Sigmoid colon (tissue), 7 donors: ENCODE data around the gene CTNND2. TPM values are rescaled to one million over a fixed set of nuclear protein-coding genes. Genes with fewer than 3 reads are reported as not detected.

Experiments
- DNase-seq: peaks from one replicate; pipeline ENCODE4 v3.0.0-alpha.2; 2019
- H3K27ac ChIP-seq, 4 donors: fragments of 200-600 bp; sonication (generic); one replicate each; pipeline ENCODE4 v1.5.1; 2016 to 2019; ENCODE audit warnings: mild to moderate bottlenecking in 1 of 4
- H3K27me3 ChIP-seq, 3 donors: fragments of 200-600 bp; sonication (generic); one replicate each; pipeline ENCODE4 v1.5.1; 2019; ENCODE audit warnings: mild to moderate bottlenecking in 1 of 3
- H3K36me3 ChIP-seq, 4 donors: fragments of 200-600 bp; sonication (generic); one replicate each; pipeline ENCODE4 v1.5.1; 2016 to 2019
- H3K4me1 ChIP-seq, 4 donors: fragments of 200-600 bp; sonication (generic); one replicate each; pipeline ENCODE4 v1.5.1; 2017 to 2019
- H3K4me3 ChIP-seq, 4 donors: fragments of 200-600 bp; sonication (generic); one replicate each; pipeline ENCODE4 v1.5.1; 2017 to 2019; ENCODE audit warnings: mild to moderate bottlenecking in 2 of 4, moderate library complexity in 1 of 4
- H3K9me3 ChIP-seq, 4 donors: fragments of 200-600 bp in 3 of 4; sonication (generic) in 3 of 4; one replicate each; pipeline versions ENCODE4 v1.5.1 to v1.6.1; 2013 to 2019
- EP300 ChIP-seq, 4 donors: sonication (generic); formaldehyde crosslinking; IDR thresholded peaks; one replicate each; pipeline ENCODE4 v1.6.1; 2017; ENCODE audit warnings: antibody characterized with exemption in 4 of 4
- POLR2A ChIP-seq, 2 donors: fragments of 450-650 bp; IDR thresholded peaks; one replicate each; pipeline ENCODE4 v1.6.1; 2016; ENCODE audit warnings: antibody characterized with exemption in 2 of 2, mild to moderate bottlenecking in 2 of 2, moderate library complexity in 2 of 2
- POLR2AphosphoS5 ChIP-seq, 4 donors: sonication (generic); formaldehyde crosslinking; IDR thresholded peaks; one replicate each; pipeline ENCODE4 v1.6.1; 2017; ENCODE audit warnings: antibody characterized with exemption in 4 of 4
- WGBS, 2 donors: extraction: QIAGEN DNeasy Blood & Tissue Kit; methylation state at CpG; one replicate each; pipeline ENCODE4 v1.1.7; 2013; 5-methylcytosine and 5-hydroxymethylcytosine counted together
- intact Hi-C: fragments of 100-400 bp; cut with DNase I; formaldehyde crosslinking; loops from one replicate; pipeline ENCODE4 v1.15.1; 2023
- polyA plus RNA-seq, 3 donors: library from polyadenylated mRNA; stranded (reverse); fragments of 200-250 nt; gene quantifications; one replicate each; pipeline ENCODE4 v1.2.3, GENCODE V29; 2013
- total RNA-seq, 4 donors: library from RNA; depleted of rRNA; stranded (reverse); fragments of >200 nt; gene quantifications; one replicate each; pipeline ENCODE4 v1.1.0, GENCODE V29; 2016
- TF ChIP-seq, protein P1 (sequence below), 4 experiments: fragments of 450-650 bp in 3 of 4; fragments of 200-600 bp in 1 of 4; IDR thresholded peaks; one replicate each; pipeline ENCODE4 v1.5.1; 2016 to 2019; ENCODE audit warnings: antibody characterized with exemption in 4 of 4, mild to moderate bottlenecking in 3 of 4, moderate library complexity in 2 of 4
- donor health status: healthy with polysubstance abuse.
- donor health status: Bipolar disorder and iron deficiency.
- donor health status: healthy.

CTNND2 gene
- total and polyA plus RNA-seq, 7 donors: 0.36 to 2.5 (median 0.84) TPM; not detected in 1

DNA sequence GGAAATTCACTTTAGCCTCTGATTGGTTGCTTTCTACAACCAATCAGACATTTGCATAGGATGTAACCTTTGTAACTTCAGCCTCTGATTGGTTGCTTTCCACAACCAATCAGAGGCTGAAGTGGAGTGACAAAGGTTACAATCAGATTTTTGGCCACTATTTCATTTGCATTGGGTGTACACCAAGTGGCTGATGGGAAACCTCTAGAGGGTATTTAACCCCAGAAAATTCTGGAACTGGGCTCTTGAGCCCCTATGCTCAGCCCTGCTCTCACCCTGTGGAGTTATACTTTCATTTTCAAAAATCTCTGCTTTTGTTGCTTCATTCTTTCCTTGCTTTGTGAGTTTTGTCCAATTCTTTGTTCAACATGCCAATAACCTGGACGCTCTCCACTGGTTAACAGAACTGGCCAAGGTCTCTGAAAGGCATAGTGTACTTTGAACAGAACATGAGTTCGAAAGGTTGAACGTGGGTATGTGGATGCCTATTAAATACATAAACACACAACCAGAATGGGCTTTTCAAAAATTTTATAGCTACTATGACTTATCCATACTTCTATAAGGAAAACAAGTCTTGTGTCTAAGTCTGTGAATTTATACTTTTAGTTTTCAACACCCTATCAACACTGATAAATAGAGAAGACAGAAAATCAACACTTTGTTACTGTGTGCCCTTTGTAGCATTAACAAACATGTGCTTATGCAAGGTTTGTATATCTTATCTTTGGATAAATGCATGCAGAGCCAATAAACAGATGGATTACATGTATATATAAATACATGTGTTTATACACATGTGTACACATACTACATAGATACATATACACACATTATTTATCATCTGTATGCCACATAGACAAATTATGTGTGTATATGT lies 568.1 kb downstream of the CTNND2 start:
- no peaks in the 10 kb centered on the region for H3K27me3 ChIP-seq
- H3K36me3 ChIP-seq: no peaks in the 10 kb centered on the region
- H3K4me1 ChIP-seq: no peaks in the 10 kb centered on the region
- TF ChIP-seq EP300 (IDR thresholded peaks at IDR 0.05) (no peak), POLR2AphosphoS5 (IDR thresholded peaks at IDR 0.05) (no peak), POLR2A (IDR thresholded peaks at IDR 0.05) (no peak)
- TF ChIP-seq, protein P1, sequence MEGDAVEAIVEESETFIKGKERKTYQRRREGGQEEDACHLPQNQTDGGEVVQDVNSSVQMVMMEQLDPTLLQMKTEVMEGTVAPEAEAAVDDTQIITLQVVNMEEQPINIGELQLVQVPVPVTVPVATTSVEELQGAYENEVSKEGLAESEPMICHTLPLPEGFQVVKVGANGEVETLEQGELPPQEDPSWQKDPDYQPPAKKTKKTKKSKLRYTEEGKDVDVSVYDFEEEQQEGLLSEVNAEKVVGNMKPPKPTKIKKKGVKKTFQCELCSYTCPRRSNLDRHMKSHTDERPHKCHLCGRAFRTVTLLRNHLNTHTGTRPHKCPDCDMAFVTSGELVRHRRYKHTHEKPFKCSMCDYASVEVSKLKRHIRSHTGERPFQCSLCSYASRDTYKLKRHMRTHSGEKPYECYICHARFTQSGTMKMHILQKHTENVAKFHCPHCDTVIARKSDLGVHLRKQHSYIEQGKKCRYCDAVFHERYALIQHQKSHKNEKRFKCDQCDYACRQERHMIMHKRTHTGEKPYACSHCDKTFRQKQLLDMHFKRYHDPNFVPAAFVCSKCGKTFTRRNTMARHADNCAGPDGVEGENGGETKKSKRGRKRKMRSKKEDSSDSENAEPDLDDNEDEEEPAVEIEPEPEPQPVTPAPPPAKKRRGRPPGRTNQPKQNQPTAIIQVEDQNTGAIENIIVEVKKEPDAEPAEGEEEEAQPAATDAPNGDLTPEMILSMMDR (IDR thresholded peaks at IDR 0.05): no peak
- intact Hi-C loops: no loop called here
- no peak overlapping the region for H3K4me3 ChIP-seq
- DNase-seq: no peak
- no peaks in the 10 kb centered on the region for H3K9me3 ChIP-seq
- 52 to 73% methylated on average over 3 of the region's 3 CpGs for WGBS, 2 donors
- H3K27ac ChIP-seq: no peak overlapping the region

DNA sequence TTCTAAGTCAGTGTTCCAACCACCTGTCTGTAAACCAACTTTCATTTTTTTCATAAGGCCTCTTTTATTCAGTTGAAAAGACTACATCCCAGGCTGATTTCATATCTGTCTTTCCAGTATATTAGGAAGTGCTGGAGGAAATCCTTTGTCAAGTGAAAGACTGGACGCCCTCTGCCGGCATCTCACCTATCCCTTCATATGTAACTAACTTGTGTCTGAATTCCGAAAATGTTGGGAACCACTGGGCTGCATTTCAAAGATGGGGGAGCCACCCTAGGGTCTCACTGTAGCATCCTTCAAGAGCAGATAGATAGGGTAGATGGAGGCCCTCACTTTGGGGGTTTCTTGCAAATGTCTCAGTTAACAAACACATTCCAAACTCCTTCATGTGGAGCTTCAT lies 569.8 kb downstream of the CTNND2 start:
- Histone ChIP-seq H3K27ac (no peak overlapping the region), H3K36me3 (no peaks in the 10 kb centered on the region), H3K9me3 (no peaks in the 10 kb centered on the region), H3K27me3 (no peaks in the 10 kb centered on the region), H3K4me3 (no peak overlapping the region), H3K4me1 (no peaks in the 10 kb centered on the region)
- WGBS, 2 donors: 77 to 91% methylated on average over 3 of the region's 3 CpGs
- TF ChIP-seq EP300 (IDR thresholded peaks at IDR 0.05): no peak
- TF ChIP-seq POLR2A (IDR thresholded peaks at IDR 0.05): no peak
- TF ChIP-seq, protein P1 (IDR thresholded peaks at IDR 0.05): no peak
- TF ChIP-seq POLR2AphosphoS5 (IDR thresholded peaks at IDR 0.05): no peak
- DNase-seq: no peak
- intact Hi-C loops: no loop called here

DNA sequence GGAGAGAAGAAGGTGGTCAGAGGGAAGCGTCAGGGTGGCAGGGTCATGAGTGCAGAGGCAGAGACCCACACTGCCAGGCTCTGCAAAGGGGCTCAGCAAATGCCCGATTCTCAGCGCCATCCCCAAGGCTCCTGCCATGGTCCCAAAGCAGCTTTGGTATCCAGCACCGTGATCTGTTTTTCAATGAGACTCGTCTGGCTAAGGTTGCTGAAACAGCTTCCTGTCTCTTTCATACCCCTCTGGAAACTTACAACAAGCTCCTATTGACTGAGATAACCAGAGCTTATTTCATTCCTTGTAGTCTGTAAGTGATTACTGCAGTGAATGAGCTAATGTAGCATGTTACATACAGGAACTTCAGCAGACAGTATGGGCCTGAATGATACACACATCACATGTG lies 574.6 kb downstream of the CTNND2 start:
- intact Hi-C loops: no loop called here

GRCh38 chr5:11324521-11325289 lies 579.5 kb downstream of the CTNND2 start:
- no peaks in the 10 kb centered on the region for H3K4me1 ChIP-seq
- peak overlapping the region in 3 of 4 donors; percentile 16 to 41 (median 30) for H3K27ac ChIP-seq
- H3K36me3 ChIP-seq: no peaks in the 10 kb centered on the region
- no peaks in the 10 kb centered on the region for H3K9me3 ChIP-seq
- no peak overlapping the region for H3K4me3 ChIP-seq
- 58 to 61% methylated on average over 5 of the region's 5 CpGs for WGBS, 2 donors
- no peaks in the 10 kb centered on the region for H3K27me3 ChIP-seq
- intact Hi-C loops: no loop called here
- TF ChIP-seq POLR2AphosphoS5 (IDR thresholded peaks at IDR 0.05): no peak
- TF ChIP-seq, protein P1 (IDR thresholded peaks at IDR 0.05): no peak
- TF ChIP-seq EP300 (IDR thresholded peaks at IDR 0.05): no peak
- TF ChIP-seq POLR2A (IDR thresholded peaks at IDR 0.05): no peak
- no peak for DNase-seq

More for the DNA sequence above, 574.6 kb downstream of the CTNND2 start:
- 84 to 88% methylated on average over 5 of the region's 5 CpGs for WGBS, 2 donors
- H3K27ac ChIP-seq: no peak overlapping the region
- no peak overlapping the region for H3K4me3 ChIP-seq
- H3K9me3 ChIP-seq: no peaks in the 10 kb centered on the region
- DNase-seq: no peak
- no peaks in the 10 kb centered on the region for H3K27me3 ChIP-seq
- no peak for TF ChIP-seq POLR2AphosphoS5 (IDR thresholded peaks at IDR 0.05)
- TF ChIP-seq, protein P1 (IDR thresholded peaks at IDR 0.05): no peak
- no peak for TF ChIP-seq POLR2A (IDR thresholded peaks at IDR 0.05)
- no peak for TF ChIP-seq EP300 (IDR thresholded peaks at IDR 0.05)
- H3K36me3 ChIP-seq: no peaks in the 10 kb centered on the region
- H3K4me1 ChIP-seq: no peaks in the 10 kb centered on the region
